Hepatocyte (in vitro differentiated cells): ENCODE results near the gene TNNI3. TPM values are rescaled to one million over a fixed set of nuclear protein-coding genes. Genes with fewer than 3 reads are reported as not detected.
A peak's percentile ranks its signal among the peaks of the same experiment; 100 is the strongest.

Experiments
- DNase-seq: peaks from one replicate; pipeline ENCODE4 v3.0.0-alpha.2; 2016; ENCODE audit warnings: low spot score
- H2AFZ ChIP-seq: fragments of 200-600 bp; sonication (generic); 2 replicates; pipeline ENCODE4 v1.6.0; 2016; ENCODE audit warnings: antibody characterized with exemption, mild to moderate bottlenecking
- H3K27ac ChIP-seq: fragments of 200-600 bp; sonication (generic); 2 replicates; pipeline ENCODE4 v1.5.1; 2016; ENCODE audit warnings: mild to moderate bottlenecking
- H3K27me3 ChIP-seq: fragments of 200-600 bp; sonication (generic); 2 replicates; pipeline ENCODE4 v1.6.1; 2016
- H3K36me3 ChIP-seq: fragments of 200-600 bp; sonication (generic); replicated peaks from 2 replicates; pipeline ENCODE4 v1.5.1; 2016; ENCODE audit warnings: low read depth; ENCODE audit not compliant: insufficient read depth
- H3K4me1 ChIP-seq: fragments of 200-600 bp; sonication (generic); 2 replicates; pipeline ENCODE4 v1.5.1; 2016; ENCODE audit warnings: mild to moderate bottlenecking, moderate library complexity; ENCODE audit not compliant: insufficient read depth
- H3K4me2 ChIP-seq: fragments of 200-600 bp; sonication (generic); 2 replicates; pipeline ENCODE4 v1.6.0; 2016
- H3K4me3 ChIP-seq: fragments of 200-600 bp; sonication (generic); 2 replicates; pipeline ENCODE4 v1.5.1; 2016; ENCODE audit warnings: mild to moderate bottlenecking
- H3K79me2 ChIP-seq: fragments of 200-600 bp; sonication (generic); 2 replicates; pipeline ENCODE4 v1.6.0; 2017; ENCODE audit warnings: mild to moderate bottlenecking
- H3K9me2 ChIP-seq: fragments of 200-600 bp; sonication (generic); replicated peaks from 2 replicates; pipeline ENCODE4 v1.6.0; 2017; ENCODE audit warnings: mild to moderate bottlenecking; ENCODE audit not compliant: insufficient read depth
- H3K9me3 ChIP-seq: fragments of 200-600 bp; sonication (generic); 2 replicates; pipeline ENCODE4 v1.5.1; 2016; ENCODE audit warnings: low read depth, mild to moderate bottlenecking
- H4K20me1 ChIP-seq: fragments of 200-600 bp; sonication (generic); 2 replicates; pipeline ENCODE4 v1.6.0; 2016; ENCODE audit warnings: mild to moderate bottlenecking; ENCODE audit not compliant: insufficient read depth, poor library complexity, severe bottlenecking
- EZH2 ChIP-seq: fragments of 200-600 bp; sonication (generic); IDR thresholded peaks from 2 replicates; pipeline ENCODE4 v1.6.1; 2016; ENCODE audit warnings: antibody characterized with exemption, mild to moderate bottlenecking, borderline replicate concordance
- EZH2phosphoT487 ChIP-seq: fragments of 200-600 bp; sonication (generic); IDR thresholded peaks from one replicate; pipeline ENCODE4 v1.6.1; 2018; ENCODE audit warnings: antibody characterized with exemption, mild to moderate bottlenecking, low read depth, moderate library complexity; ENCODE audit not compliant: unreplicated experiment, severe bottlenecking
- WGBS: methylation state at CpG from one replicate; pipeline ENCODE4 v1.1.6; 2016; ENCODE audit warnings: low lambda C conversion rate; ENCODE audit errors: missing lambda C conversion rate; 5-methylcytosine and 5-hydroxymethylcytosine counted together
- polyA plus RNA-seq: library from polyadenylated mRNA; unstranded; fragments of >200 nt; fragmentation: Nextera tagmentation; extraction: Ambion mirVana; gene quantifications from 2 replicates; pipeline ENCODE4 v1.2.1, GENCODE V29; 2016
- total RNA-seq: library from RNA; depleted of rRNA; stranded (reverse); fragments of >200 nt; gene quantifications from 2 replicates; pipeline ENCODE4 v1.2.3, GENCODE V29; 2014
- TF ChIP-seq, protein P1 (sequence below): fragments of 200-600 bp; sonication (generic); IDR thresholded peaks from 2 replicates; pipeline ENCODE4 v1.5.1; 2016; ENCODE audit warnings: antibody characterized with exemption, mild to moderate bottlenecking; ENCODE audit not compliant: poor library complexity

The TNNI3 gene
- total and polyA plus RNA-seq, 2 experiments from 2014 or later: 1.4 to 2.9 TPM

DNA sequence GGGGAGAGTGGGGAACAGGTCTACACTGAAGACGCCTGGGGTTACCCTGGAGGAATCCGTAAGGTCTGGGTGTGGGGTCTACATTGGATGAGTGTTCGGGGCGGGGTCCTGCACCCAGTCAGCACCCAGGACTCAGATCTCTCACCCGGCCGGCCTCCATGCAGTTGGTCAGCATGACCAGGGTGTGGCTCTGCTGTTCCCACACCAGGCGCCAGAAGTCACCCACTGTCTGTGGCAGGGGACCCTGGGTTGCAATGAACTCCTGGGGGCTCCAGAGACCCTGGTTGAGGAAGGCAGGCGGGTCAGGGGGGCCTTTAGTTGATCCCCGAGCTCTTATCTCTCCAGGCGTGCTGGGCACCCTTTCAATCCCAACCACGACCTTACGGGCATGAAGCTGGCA lies 28.5 kb upstream of the TNNI3 start:
- Histone ChIP-seq H3K9me3 (no peaks in the 10 kb centered on the region), H3K4me2 (no peak overlapping the region), H3K27ac (no peak overlapping the region), H2AFZ (no peak overlapping the region), H3K4me3 (no peak overlapping the region), H3K79me2 (no peaks in the 10 kb centered on the region), H3K9me2 (no peaks in the 10 kb centered on the region), H4K20me1 (no peaks in the 10 kb centered on the region), H3K36me3 (no peaks in the 10 kb centered on the region), H3K27me3 (no peaks in the 10 kb centered on the region), H3K4me1 (no peaks in the 10 kb centered on the region)
- TF ChIP-seq EZH2phosphoT487 (no peak), EZH2 (no peak)
- TF ChIP-seq, protein P1, sequence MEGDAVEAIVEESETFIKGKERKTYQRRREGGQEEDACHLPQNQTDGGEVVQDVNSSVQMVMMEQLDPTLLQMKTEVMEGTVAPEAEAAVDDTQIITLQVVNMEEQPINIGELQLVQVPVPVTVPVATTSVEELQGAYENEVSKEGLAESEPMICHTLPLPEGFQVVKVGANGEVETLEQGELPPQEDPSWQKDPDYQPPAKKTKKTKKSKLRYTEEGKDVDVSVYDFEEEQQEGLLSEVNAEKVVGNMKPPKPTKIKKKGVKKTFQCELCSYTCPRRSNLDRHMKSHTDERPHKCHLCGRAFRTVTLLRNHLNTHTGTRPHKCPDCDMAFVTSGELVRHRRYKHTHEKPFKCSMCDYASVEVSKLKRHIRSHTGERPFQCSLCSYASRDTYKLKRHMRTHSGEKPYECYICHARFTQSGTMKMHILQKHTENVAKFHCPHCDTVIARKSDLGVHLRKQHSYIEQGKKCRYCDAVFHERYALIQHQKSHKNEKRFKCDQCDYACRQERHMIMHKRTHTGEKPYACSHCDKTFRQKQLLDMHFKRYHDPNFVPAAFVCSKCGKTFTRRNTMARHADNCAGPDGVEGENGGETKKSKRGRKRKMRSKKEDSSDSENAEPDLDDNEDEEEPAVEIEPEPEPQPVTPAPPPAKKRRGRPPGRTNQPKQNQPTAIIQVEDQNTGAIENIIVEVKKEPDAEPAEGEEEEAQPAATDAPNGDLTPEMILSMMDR: no peak
- no peak for DNase-seq
- WGBS: 82% methylated on average over 12 of the region's 12 CpGs

DNA sequence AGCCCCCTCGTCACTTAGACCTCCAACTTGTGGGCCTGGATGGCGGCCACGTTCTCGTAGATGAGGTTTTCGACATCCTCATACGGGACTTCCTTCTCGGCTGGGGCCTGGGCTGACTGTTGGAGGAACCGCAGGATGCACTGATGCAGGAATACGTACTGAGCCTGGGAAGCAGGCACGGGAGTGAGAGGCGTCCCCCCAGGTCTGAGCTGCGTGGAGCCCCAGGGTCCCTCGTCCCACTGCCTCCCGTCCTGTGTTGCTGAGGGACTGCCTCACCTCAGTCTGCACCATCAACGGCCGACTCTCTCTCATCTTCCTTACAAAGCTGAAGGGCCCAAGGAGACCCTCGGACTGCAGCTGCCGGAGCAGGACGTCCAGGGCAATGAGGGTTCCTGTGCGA lies 24.2 kb upstream of the TNNI3 start:
- H4K20me1 ChIP-seq: no peaks in the 10 kb centered on the region
- H2AFZ ChIP-seq: no peak overlapping the region
- no peaks in the 10 kb centered on the region for H3K36me3 ChIP-seq
- H3K4me2 ChIP-seq: no peak overlapping the region
- H3K9me3 ChIP-seq: no peaks in the 10 kb centered on the region
- peaks cover 20% of the 10 kb centered on the region for H3K27me3 ChIP-seq
- WGBS: 78% methylated on average over 20 of the region's 20 CpGs
- no peaks in the 10 kb centered on the region for H3K9me2 ChIP-seq
- no peak for DNase-seq
- TF ChIP-seq, protein P1: no peak
- TF ChIP-seq EZH2phosphoT487: no peak
- TF ChIP-seq EZH2: no peak
- H3K4me3 ChIP-seq: no peak overlapping the region
- no peaks in the 10 kb centered on the region for H3K79me2 ChIP-seq
- H3K4me1 ChIP-seq: peaks cover 17% of the 10 kb centered on the region
- no peak overlapping the region for H3K27ac ChIP-seq

DNA sequence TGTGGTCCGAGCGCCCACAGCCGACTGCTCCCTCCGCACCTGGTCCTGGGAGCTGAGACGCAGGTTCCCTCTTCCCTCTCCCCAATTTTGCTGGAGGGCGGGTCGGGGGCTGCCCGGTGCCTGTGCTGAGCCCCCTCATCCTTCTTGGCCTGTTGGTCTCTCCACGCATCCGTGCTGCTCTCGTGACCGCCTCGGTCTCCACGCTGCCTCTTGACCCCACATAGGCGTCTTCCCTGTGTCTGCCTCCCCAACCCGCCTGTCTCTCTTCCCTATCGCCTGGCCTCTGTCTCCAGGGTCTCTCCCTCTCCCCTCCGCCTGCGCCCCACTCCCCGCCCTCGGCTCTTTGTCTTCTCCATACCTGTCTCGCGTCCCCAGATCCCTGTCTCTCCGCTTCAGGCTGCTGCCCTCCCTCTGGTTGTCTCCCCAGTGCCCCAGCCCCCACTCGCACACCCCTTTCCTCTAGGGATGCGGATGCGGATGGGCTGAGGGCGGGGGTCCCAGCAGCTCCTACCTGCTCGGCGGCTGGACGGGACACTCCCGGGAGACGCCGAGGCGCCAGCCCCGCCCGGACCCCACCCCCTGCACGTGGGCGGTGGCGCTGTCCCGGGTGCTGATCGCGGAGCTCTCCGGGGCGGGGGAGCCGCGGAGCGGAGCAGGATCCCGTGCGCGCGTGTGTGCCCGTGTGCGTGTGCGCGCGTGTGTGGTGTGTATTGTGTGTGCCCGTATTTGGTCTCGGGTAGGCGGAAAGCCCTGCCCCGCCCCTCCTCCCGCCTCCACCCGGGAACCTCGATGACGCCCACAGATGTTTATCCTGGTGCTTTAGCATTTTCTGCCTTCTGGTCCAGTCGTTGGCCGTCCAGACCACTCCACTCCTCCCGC lies 22.3 kb upstream of the TNNI3 start, which contains the start of gene SYT5:
TSS of gene SYT5 (minus strand) at position 684 of the 879 bp plus-strand sequence. CDS start 1,248 bp downstream, outside the sequence.
- H3K36me3 ChIP-seq: no peaks in the 10 kb centered on the region
- peak within 1 kb of the TSS; percentile 68 for H3K4me3 ChIP-seq
- 8% methylated on average over 34 of the region's 68 CpGs for WGBS
- no peaks in the 10 kb centered on the region for H3K9me3 ChIP-seq
- H4K20me1 ChIP-seq: no peaks in the 10 kb centered on the region
- no peak for TF ChIP-seq EZH2
- TF ChIP-seq, protein P1: no peak
- no peak for TF ChIP-seq EZH2phosphoT487
- no peaks in the 10 kb centered on the region for H3K79me2 ChIP-seq
- H2AFZ ChIP-seq: no peak within 1 kb of the TSS
- peak within 1 kb of the TSS; percentile 92 for H3K4me2 ChIP-seq
- peak; percentile 78 for DNase-seq
- H3K9me2 ChIP-seq: no peaks in the 10 kb centered on the region
- peaks cover 17% of the 10 kb centered on the region for H3K4me1 ChIP-seq
- peaks cover 37% of the 10 kb centered on the region for H3K27me3 ChIP-seq
- no peak within 1 kb of the TSS for H3K27ac ChIP-seq
